Heart right ventricle (tissue), 16 donors: ENCODE data around the gene CFAP54. TPM values are rescaled to one million over a fixed set of nuclear protein-coding genes. Genes with fewer than 3 reads are reported as not detected.

Experiments used
- ATAC-seq, 8 donors: fragments of 200-7000 bp; cut with Tn5 transposase; one replicate each; pipeline ENCODE4 v1.9.1; 2020; ENCODE audit warnings: mild to moderate bottlenecking in 8 of 8, moderate library complexity in 8 of 8, moderate number of reproducible peaks in 1 of 8
- DNase-seq, 2 donors: peaks; one replicate each; pipeline ENCODE4 v3.0.0-alpha.2; 2020
- H3K27ac ChIP-seq, 10 donors: fragments of 200-600 bp; sonication (generic) in 2 of 10; one replicate each; pipeline versions ENCODE4 v1.5.0 to v1.8.0; 2020 to 2022; ENCODE audit warnings: mild to moderate bottlenecking in 3 of 10
- H3K27me3 ChIP-seq, 7 donors: fragments of 200-600 bp; one replicate each; pipeline ENCODE4 v1.8.0; 2021 to 2022; ENCODE audit warnings: mild to moderate bottlenecking in 2 of 7
- H3K36me3 ChIP-seq, 9 donors: fragments of 200-600 bp; sonication (generic) in 1 of 9; one replicate each; pipeline versions ENCODE4 v1.5.0 to v1.8.0; 2020 to 2022; ENCODE audit warnings: mild to moderate bottlenecking in 2 of 9
- H3K4me1 ChIP-seq, 9 donors: fragments of 200-600 bp; sonication (generic) in 1 of 9; one replicate each; pipeline versions ENCODE4 v1.5.0 to v1.8.0; 2020 to 2022; ENCODE audit warnings: mild to moderate bottlenecking in 4 of 9
- H3K4me3 ChIP-seq, 10 donors: fragments of 200-600 bp; sonication (generic) in 2 of 10; one replicate each; pipeline versions ENCODE4 v1.5.0 to v1.8.0; 2020 to 2022; ENCODE audit warnings: mild to moderate bottlenecking in 7 of 10, moderate library complexity in 2 of 10
- H3K9me3 ChIP-seq, 11 donors: fragments of 200-600 bp in 10 of 11; sonication (generic) in 2 of 11; one replicate each; pipeline versions ENCODE4 v1.5.0 to v1.8.0; 2013 to 2022; ENCODE audit warnings: mild to moderate bottlenecking in 2 of 11, control low read depth in 1 of 11, moderate library complexity in 1 of 11
- WGBS, 2 donors: extraction: QIAGEN DNeasy Blood & Tissue Kit; methylation state at CpG; one replicate each; pipeline ENCODE4 v1.1.7; 2013; ENCODE audit warnings: inconsistent platforms in 1 of 2; 5-methylcytosine and 5-hydroxymethylcytosine counted together
- intact Hi-C, 10 donors: fragments of 100-400 bp; cut with DNase I; formaldehyde crosslinking; loops; one replicate each; pipeline versions ENCODE4 v1.11.1 to v1.14.2; 2022
- polyA plus RNA-seq, 2 donors: library from polyadenylated mRNA; stranded (reverse); fragments of 200-250 nt; gene quantifications; one replicate each; pipeline ENCODE4 v1.2.3, GENCODE V29; 2013
- total RNA-seq, 10 donors: library from RNA; stranded (reverse); fragmentation: NEBNext Ultra II Directional in 3 of 10; extraction: Animal tissue kit (Norgen Biotek cat#: 25700) in 3 of 10; gene quantifications; one replicate each; pipeline versions ENCODE4 v1.2.1 to v1.2.4, GENCODE V29; 2021 to 2023
- TF ChIP-seq, protein P1 (sequence below), 9 donors: fragments of 200-600 bp; sonication (generic) in 2 of 9; IDR thresholded peaks; one replicate each; pipeline versions ENCODE4 v1.5.0 to v1.8.0; 2021 to 2022; ENCODE audit warnings: antibody characterized with exemption in 9 of 9, mild to moderate bottlenecking in 5 of 9, moderate library complexity in 1 of 9
- donor health status: Arrhythmogenic right ventricular cardiomyopathy.
- donor health status: ischemic (EF 13 %, LVEDD 7.1; RV severe dilation, severe dysfunction).
- donor health status: healthy with polysubstance abuse.
- donor health status: DM: no; HTN: yes; CAD: no.
- donor health status: DM: no; HTN: no; CAD: no.
- donor health status: ischemic (EF 25% LVEDD 6.9; RV normal size, moderate dysfunction).
- donor health status: ischemic (EF 25% LVEDD 5.7; RV mildly dilated, moderate dysfunction).
- donor health status: healthy.
- donor health status: DM: yes; HTN: yes; CAD: no.
- donor health status: Ischemic cardiomyopathy.
- donor health status: ischemic (EF 35%, LVEDD 5.7; RV mildly dilated, moderate dysfunction).
- donor health status: nonischemic (EF 11% LVEDD 7.7; RV severe dilation, severe dysfunction).
- donor health status: DM: yes; HTN: yes; CAD: no.
- donor health status: PGD.
- donor health status: ischemic (EF 29% LVEDD 5.4; RV normal size, mild dysfunction).
- donor health status: nonischemic (EF 23%, LVEDD 6.1; RV moderate dilation, normal function).

Gene CFAP54
- total and polyA plus RNA-seq, 12 donors, result 0.07 to 0.35 (median 0.21) TPM; not detected in 2

DNA sequence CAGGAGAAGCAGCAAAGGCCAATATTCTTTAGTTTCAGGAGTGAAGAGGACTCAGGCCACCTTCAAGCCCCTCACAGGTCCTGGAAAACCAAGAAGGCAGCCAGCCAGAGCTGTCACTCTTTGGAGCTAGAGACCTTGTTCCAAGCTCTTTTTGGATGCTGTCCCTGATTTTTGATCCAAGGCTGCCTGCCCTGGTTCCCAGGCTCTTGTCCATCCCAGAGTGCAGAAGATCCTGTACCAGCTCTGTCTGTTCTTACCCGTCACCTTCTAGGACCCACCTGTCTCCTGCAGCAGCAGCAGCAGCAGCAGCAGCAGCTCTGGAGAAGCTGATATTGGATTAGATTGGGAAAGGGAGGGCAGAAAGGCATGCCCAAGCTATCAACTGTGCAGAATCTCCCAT is 260.6 kb downstream of the CFAP54 start:
- H3K27me3 ChIP-seq, result no peaks in the 10 kb centered on the region
- no peaks in the 10 kb centered on the region for H3K4me1 ChIP-seq
- DNase-seq (no peak), ATAC-seq (no peak)
- H3K9me3 ChIP-seq, result peaks cover 0 to 11% (median 0%) of the 10 kb centered on the region in 11 donors
- TF ChIP-seq, protein P1, sequence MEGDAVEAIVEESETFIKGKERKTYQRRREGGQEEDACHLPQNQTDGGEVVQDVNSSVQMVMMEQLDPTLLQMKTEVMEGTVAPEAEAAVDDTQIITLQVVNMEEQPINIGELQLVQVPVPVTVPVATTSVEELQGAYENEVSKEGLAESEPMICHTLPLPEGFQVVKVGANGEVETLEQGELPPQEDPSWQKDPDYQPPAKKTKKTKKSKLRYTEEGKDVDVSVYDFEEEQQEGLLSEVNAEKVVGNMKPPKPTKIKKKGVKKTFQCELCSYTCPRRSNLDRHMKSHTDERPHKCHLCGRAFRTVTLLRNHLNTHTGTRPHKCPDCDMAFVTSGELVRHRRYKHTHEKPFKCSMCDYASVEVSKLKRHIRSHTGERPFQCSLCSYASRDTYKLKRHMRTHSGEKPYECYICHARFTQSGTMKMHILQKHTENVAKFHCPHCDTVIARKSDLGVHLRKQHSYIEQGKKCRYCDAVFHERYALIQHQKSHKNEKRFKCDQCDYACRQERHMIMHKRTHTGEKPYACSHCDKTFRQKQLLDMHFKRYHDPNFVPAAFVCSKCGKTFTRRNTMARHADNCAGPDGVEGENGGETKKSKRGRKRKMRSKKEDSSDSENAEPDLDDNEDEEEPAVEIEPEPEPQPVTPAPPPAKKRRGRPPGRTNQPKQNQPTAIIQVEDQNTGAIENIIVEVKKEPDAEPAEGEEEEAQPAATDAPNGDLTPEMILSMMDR (IDR thresholded peaks at IDR 0.05), result no peak
- intact Hi-C loops, result no loop called here
- no peak overlapping the region for H3K4me3 ChIP-seq
- WGBS, 2 donors, result 40 to 45% methylated on average over 1 of the region's 1 CpG
- H3K36me3 ChIP-seq, result no peaks in the 10 kb centered on the region
- H3K27ac ChIP-seq, result no peak overlapping the region

DNA sequence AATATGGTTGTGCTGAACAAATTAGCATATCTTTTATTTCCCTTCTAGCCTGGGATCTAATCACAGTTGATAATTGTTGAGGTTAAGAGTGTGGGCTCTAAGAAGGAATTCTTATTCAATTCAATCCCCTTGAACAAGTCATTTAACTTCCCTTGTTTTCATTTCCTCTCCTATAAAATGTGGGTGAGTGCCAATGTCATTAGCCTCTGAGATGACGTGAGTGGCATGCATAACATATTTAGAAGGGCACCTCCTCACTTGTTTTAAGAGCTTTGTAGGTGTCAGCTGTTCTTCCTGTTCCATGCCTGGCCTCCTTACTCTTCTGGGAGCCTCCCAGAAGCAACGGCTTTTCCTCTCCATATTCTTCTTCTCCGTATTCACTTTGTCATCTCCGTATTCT is 262.2 kb downstream of the CFAP54 start:
- H3K9me3 ChIP-seq, result peaks cover 0 to 11% (median 0%) of the 10 kb centered on the region in 11 donors
- H3K27ac ChIP-seq, result no peak overlapping the region
- DNase-seq (no peak), ATAC-seq (no peak)
- H3K27me3 ChIP-seq, result no peaks in the 10 kb centered on the region
- H3K4me1 ChIP-seq, result no peaks in the 10 kb centered on the region
- no peak overlapping the region for H3K4me3 ChIP-seq
- intact Hi-C loops, result no loop called here
- no peaks in the 10 kb centered on the region for H3K36me3 ChIP-seq
- TF ChIP-seq, protein P1 (IDR thresholded peaks at IDR 0.05), result no peak
- 50 to 54% methylated on average over 4 of the region's 4 CpGs for WGBS, 2 donors

DNA sequence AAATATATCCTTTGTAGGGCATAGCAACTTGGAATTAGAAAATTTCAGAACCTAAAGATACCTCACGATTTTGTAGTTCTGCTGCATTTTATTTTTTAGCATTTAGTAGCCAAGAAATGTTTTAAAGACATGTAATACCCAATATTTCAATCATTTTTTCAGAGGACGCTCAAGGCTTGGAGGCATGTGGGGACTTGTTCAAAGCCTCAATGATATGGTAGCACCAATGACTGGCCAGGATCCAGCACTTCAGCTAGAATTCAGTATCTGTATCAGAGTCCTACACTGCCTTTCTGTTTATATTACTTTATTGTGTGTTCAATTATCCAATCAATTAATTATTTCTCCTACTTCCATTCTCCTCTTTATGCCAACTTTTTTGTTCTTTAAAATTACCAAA is 262.8 kb downstream of the CFAP54 start:
- Histone ChIP-seq H3K27ac (no peak overlapping the region), H3K4me3 (no peak overlapping the region), H3K36me3 (no peaks in the 10 kb centered on the region), H3K4me1 (no peaks in the 10 kb centered on the region), H3K27me3 (no peaks in the 10 kb centered on the region), H3K9me3 (peaks cover 0 to 11% (median 0%) of the 10 kb centered on the region in 11 donors)
- TF ChIP-seq, protein P1 (IDR thresholded peaks at IDR 0.05), result no peak
- intact Hi-C loops, result no loop called here
- WGBS, 2 donors, result 60 to 95% methylated on average over 2 of the region's 2 CpGs
- ATAC-seq (no peak), DNase-seq (no peak)

DNA sequence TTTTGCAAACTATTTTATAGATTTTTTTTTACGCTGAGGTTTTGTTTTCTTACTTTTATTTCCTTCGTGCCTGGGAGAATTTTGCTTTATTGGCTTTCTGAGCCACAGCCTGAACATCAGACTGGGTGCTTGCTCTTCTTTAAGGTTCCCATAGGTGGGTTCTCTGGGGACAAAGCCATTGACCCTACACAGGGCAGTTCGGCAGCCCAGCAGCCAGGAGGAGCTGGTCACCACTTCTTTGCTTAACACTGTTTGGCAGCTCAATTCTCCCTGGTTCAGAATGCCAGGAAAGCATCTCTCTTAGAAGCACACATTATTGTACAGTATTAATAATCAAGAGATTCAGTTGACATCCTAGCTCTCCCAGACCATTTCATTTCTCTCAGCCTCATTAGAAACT is 276.9 kb downstream of the CFAP54 start:
- WGBS, 2 donors, result 66 to 68% methylated on average over 3 of the region's 3 CpGs
- ATAC-seq (no peak), DNase-seq (no peak)
- Histone ChIP-seq H3K4me1 (no peaks in the 10 kb centered on the region), H3K36me3 (no peaks in the 10 kb centered on the region), H3K27ac (no peak overlapping the region), H3K27me3 (no peaks in the 10 kb centered on the region), H3K9me3 (no peaks in the 10 kb centered on the region), H3K4me3 (no peak overlapping the region)
- TF ChIP-seq, protein P1 (IDR thresholded peaks at IDR 0.05), result no peak
- intact Hi-C loops, result no loop called here
